Loucy (cell line): ENCODE data around the gene HAO2.

Experiments
- H2AFZ ChIP-seq: fragments of 200-600 bp; sonication (generic); 2 replicates; pipeline ENCODE4 v1.6.0; 2016; ENCODE audit warnings: antibody characterized with exemption, mild to moderate bottlenecking, low read length, moderate library complexity
- H3F3A ChIP-seq: fragments of 200-600 bp; 2 replicates; pipeline ENCODE4 v1.6.0; 2016; ENCODE audit warnings: antibody characterized with exemption, low read depth, mild to moderate bottlenecking
- H3K27me3 ChIP-seq: fragments of 200-600 bp; sonication (generic); 2 replicates; pipeline ENCODE4 v1.6.1; 2014; ENCODE audit warnings: low read length, mild to moderate bottlenecking; ENCODE audit not compliant: insufficient read depth, poor library complexity, severe bottlenecking
- H3K36me3 ChIP-seq: fragments of 200-600 bp; sonication (generic); 2 replicates; pipeline ENCODE4 v1.6.1; 2016; ENCODE audit warnings: low read length; ENCODE audit not compliant: insufficient read depth
- H3K4me1 ChIP-seq: fragments of 200-600 bp; sonication (generic); 2 replicates; pipeline ENCODE4 v1.5.1; 2014; ENCODE audit warnings: low read length, mild to moderate bottlenecking; ENCODE audit not compliant: insufficient read depth, poor library complexity, severe bottlenecking
- H3K4me2 ChIP-seq: fragments of 200-600 bp; sonication (generic); 2 replicates; pipeline ENCODE4 v1.6.0; 2014; ENCODE audit warnings: antibody characterized with exemption, low read length, low read depth, mild to moderate bottlenecking; ENCODE audit not compliant: poor library complexity, severe bottlenecking
- H3K4me3 ChIP-seq: fragments of 200-600 bp; sonication (generic); 2 replicates; pipeline ENCODE4 v1.5.1; 2014; ENCODE audit warnings: low read length, mild to moderate bottlenecking, mixed read lengths; ENCODE audit not compliant: poor library complexity, severe bottlenecking
- H3K79me2 ChIP-seq: fragments of 200-600 bp; sonication (generic); 2 replicates; pipeline ENCODE4 v1.6.1; 2014; ENCODE audit warnings: low read length; ENCODE audit not compliant: insufficient read depth
- H3K9ac ChIP-seq: fragments of 200-600 bp; sonication (generic); 2 replicates; pipeline ENCODE4 v1.6.0; 2014; ENCODE audit warnings: mild to moderate bottlenecking, low read depth, low read length, moderate library complexity; ENCODE audit not compliant: poor library complexity, severe bottlenecking
- H3K9me2 ChIP-seq: fragments of 200-600 bp; sonication (generic); replicated peaks from 2 replicates; pipeline ENCODE4 v1.6.1; 2016; ENCODE audit warnings: low read depth, low read length, mixed read lengths
- H3K9me3 ChIP-seq: fragments of 200-600 bp; sonication (generic); 2 replicates; pipeline ENCODE4 v1.6.1; 2014; ENCODE audit warnings: mild to moderate bottlenecking, antibody characterized with exemption, low read length, low read depth; ENCODE audit not compliant: insufficient read depth
- H4K20me1 ChIP-seq: fragments of 200-600 bp; sonication (generic); 2 replicates; pipeline ENCODE4 v1.6.0; 2014; ENCODE audit warnings: antibody characterized with exemption, low read length, mild to moderate bottlenecking; ENCODE audit not compliant: insufficient read depth, poor library complexity, severe bottlenecking
- EZH2phosphoT487 ChIP-seq: fragments of 200-600 bp; IDR thresholded peaks from 2 replicates; pipeline ENCODE4 v1.6.1; 2018; ENCODE audit warnings: antibody characterized with exemption, mild to moderate bottlenecking, moderate library complexity, borderline replicate concordance
- TF ChIP-seq, protein P1 (sequence below): fragments of 200-600 bp; sonication (generic); conservative IDR thresholded peaks from 2 replicates; pipeline ENCODE4 v1.5.1; 2014; ENCODE audit warnings: mild to moderate bottlenecking, antibody characterized with exemption, low read length

HAO2 gene

GRCh38 chr1:119429687-119430086, 61.1 kb downstream of the HAO2 start:
- H4K20me1 ChIP-seq = no peaks in the 10 kb centered on the region
- H3K36me3 ChIP-seq = no peaks in the 10 kb centered on the region
- no peaks in the 10 kb centered on the region for H3F3A ChIP-seq
- no peak overlapping the region for H3K9ac ChIP-seq
- no peak overlapping the region for H3K4me3 ChIP-seq
- H3K27me3 ChIP-seq = no peaks in the 10 kb centered on the region
- no peaks in the 10 kb centered on the region for H3K4me1 ChIP-seq
- H3K9me3 ChIP-seq = no peaks in the 10 kb centered on the region
- no peak for TF ChIP-seq EZH2phosphoT487
- TF ChIP-seq, protein P1, sequence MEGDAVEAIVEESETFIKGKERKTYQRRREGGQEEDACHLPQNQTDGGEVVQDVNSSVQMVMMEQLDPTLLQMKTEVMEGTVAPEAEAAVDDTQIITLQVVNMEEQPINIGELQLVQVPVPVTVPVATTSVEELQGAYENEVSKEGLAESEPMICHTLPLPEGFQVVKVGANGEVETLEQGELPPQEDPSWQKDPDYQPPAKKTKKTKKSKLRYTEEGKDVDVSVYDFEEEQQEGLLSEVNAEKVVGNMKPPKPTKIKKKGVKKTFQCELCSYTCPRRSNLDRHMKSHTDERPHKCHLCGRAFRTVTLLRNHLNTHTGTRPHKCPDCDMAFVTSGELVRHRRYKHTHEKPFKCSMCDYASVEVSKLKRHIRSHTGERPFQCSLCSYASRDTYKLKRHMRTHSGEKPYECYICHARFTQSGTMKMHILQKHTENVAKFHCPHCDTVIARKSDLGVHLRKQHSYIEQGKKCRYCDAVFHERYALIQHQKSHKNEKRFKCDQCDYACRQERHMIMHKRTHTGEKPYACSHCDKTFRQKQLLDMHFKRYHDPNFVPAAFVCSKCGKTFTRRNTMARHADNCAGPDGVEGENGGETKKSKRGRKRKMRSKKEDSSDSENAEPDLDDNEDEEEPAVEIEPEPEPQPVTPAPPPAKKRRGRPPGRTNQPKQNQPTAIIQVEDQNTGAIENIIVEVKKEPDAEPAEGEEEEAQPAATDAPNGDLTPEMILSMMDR = no peak
- H3K79me2 ChIP-seq = no peaks in the 10 kb centered on the region
- no peaks in the 10 kb centered on the region for H3K9me2 ChIP-seq
- no peak overlapping the region for H3K4me2 ChIP-seq
- no peak overlapping the region for H2AFZ ChIP-seq

- Histone ChIP-seq H3K4me3 (no peak overlapping the region), H3K79me2 (no peaks in the 10 kb centered on the region), H2AFZ (no peak overlapping the region), H3K36me3 (no peaks in the 10 kb centered on the region), H3K27me3 (no peaks in the 10 kb centered on the region), H3K9me2 (no peaks in the 10 kb centered on the region), H3K9ac (no peak overlapping the region), H4K20me1 (no peaks in the 10 kb centered on the region), H3K4me2 (no peak overlapping the region), H3K9me3 (no peaks in the 10 kb centered on the region), H3K4me1 (no peaks in the 10 kb centered on the region), H3F3A (no peaks in the 10 kb centered on the region)
- TF ChIP-seq, protein P1 = no peak
Observed at GRCh38 chr1:119430486-119430885, 61.9 kb downstream of the HAO2 start.

DNA sequence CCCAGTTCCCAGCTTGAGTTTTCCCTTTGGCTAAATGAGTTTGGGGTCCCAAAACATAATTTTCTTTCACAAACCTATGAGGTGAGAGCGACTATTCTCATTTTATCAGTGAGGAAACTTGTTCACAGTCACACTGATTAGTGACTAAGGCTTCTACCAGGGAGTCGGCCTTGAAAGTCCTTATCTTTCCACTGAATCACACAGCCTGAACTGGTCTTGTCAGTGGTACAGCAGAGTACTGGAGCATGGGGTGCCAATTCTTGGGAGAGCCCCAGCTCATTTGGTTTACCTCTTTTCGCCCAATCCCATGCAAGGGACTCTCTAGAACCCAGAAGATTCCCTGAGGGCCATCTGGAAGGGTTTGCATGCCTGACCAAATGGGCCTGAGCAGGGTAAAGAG, 63.3 kb downstream of the HAO2 start:
- TF ChIP-seq EZH2phosphoT487 = no peak
- TF ChIP-seq, protein P1 = no peak
- no peaks in the 10 kb centered on the region for H3K27me3 ChIP-seq

More for the DNA sequence above, 63.3 kb downstream of the HAO2 start:
- Histone ChIP-seq H3K4me1 (no peaks in the 10 kb centered on the region), H3F3A (no peaks in the 10 kb centered on the region), H3K9me3 (no peaks in the 10 kb centered on the region), H3K9ac (no peak overlapping the region), H3K4me3 (no peak overlapping the region), H2AFZ (no peak overlapping the region), H4K20me1 (no peaks in the 10 kb centered on the region), H3K79me2 (no peaks in the 10 kb centered on the region), H3K36me3 (no peaks in the 10 kb centered on the region), H3K9me2 (no peaks in the 10 kb centered on the region), H3K4me2 (no peak overlapping the region)
